ENCODE measurements around the gene D2HGDH.
"Not testable (repeated sequence)": the region's sequence is repeated elsewhere in the genome, so short reads cannot be mapped to it uniquely, and the experiment has no call there.

- TF ChIP-seq POLR2A (IDR thresholded peaks at IDR 0.05; ENCODE audit: borderline replicate concordance, extremely low read depth, insufficient read depth, insufficient read length); SRF (IDR thresholded peaks at IDR 0.05; ENCODE audit: low read depth); MAX (IDR thresholded peaks at IDR 0.05); CTCF (IDR thresholded peaks at IDR 0.05 in 2 of 3, conservative IDR thresholded peaks at IDR 0.05 in 1 of 3; ENCODE audit: borderline replicate concordance in 1 of 3, insufficient read depth in 1 of 3, low read depth in 2 of 3, low read length in 2 of 3); REST (IDR thresholded peaks at IDR 0.05; ENCODE audit: low read depth); EZH2 (IDR thresholded peaks at IDR 0.05); ELF1 (IDR thresholded peaks at IDR 0.05; ENCODE audit: borderline replicate concordance, low read depth); RAD21 (IDR thresholded peaks at IDR 0.05; ENCODE audit: low read depth); POLR2AphosphoS5 (IDR thresholded peaks at IDR 0.05; ENCODE audit: low read depth, low read length); CEBPB (IDR thresholded peaks at IDR 0.05; ENCODE audit: low read depth); YY1 (IDR thresholded peaks at IDR 0.05; ENCODE audit: extremely low read depth, insufficient replicate concordance, low read depth, low read length); ZFX (IDR thresholded peaks at IDR 0.05); SIN3A (IDR thresholded peaks at IDR 0.05; ENCODE audit: low read depth); EZH2phosphoT487 (IDR thresholded peaks at IDR 0.05; ENCODE audit: borderline replicate concordance): not testable (repeated sequence)
Observed at GRCh38 chr2:241817821-241818215, 83.4 kb downstream of the D2HGDH start.
